Mucosa of descending colon (tissue), 3 donors: ENCODE results near the gene RAP1GAP. TPM values are rescaled to one million over a fixed set of nuclear protein-coding genes. Genes with fewer than 3 reads are reported as not detected.

Source experiments
- ATAC-seq: fragments of 200-7000 bp; cut with Tn5 transposase; one replicate; pipeline ENCODE4 v1.9.1; 2020; ENCODE audit warnings: mild to moderate bottlenecking, moderate library complexity
- DNase-seq, 3 donors: peaks; one replicate each; pipeline ENCODE4 v3.0.0-alpha.2; 2020
- H3K36me3 ChIP-seq: fragments of 200-600 bp; one replicate; pipeline ENCODE4 v1.8.0; 2021; ENCODE audit warnings: low read depth, mild to moderate bottlenecking
- H3K4me1 ChIP-seq: fragments of 200-600 bp; one replicate; pipeline ENCODE4 v1.8.0; 2021; ENCODE audit warnings: low read depth, mild to moderate bottlenecking
- H3K4me3 ChIP-seq: fragments of 200-600 bp; one replicate; pipeline ENCODE4 v1.8.0; 2021; ENCODE audit warnings: mild to moderate bottlenecking
- H3K9me3 ChIP-seq: fragments of 200-600 bp; one replicate; pipeline ENCODE4 v1.8.0; 2021; ENCODE audit warnings: mild to moderate bottlenecking
- intact Hi-C, 2 donors: fragments of 100-400 bp; cut with DNase I in 1 of 2; cut with micrococcal nuclease in 1 of 2; formaldehyde crosslinking; loops; one replicate each; pipeline versions ENCODE4 v1.11.0 to v1.11.1; 2022; cut with DNase I, micrococcal nuclease
- total RNA-seq, 3 donors: library from RNA; stranded (reverse); fragmentation: NEBNext Ultra II Directional in 2 of 3; extraction: Animal tissue kit (Norgen Biotek cat#: 25700) in 2 of 3; gene quantifications; one replicate each; pipeline versions ENCODE4 v1.2.1 to v1.2.4, GENCODE V29; 2021 to 2023
- TF ChIP-seq, protein P1 (sequence below): fragments of 200-600 bp; IDR thresholded peaks from one replicate; pipeline ENCODE4 v1.8.0; 2022; ENCODE audit warnings: antibody characterized with exemption, mild to moderate bottlenecking
- donor health status: DM: no; HTN: no; CAD: no; lungs with moderate emphysema.
- donor health status: DM: no; HTN: no; CAD: no.
- donor health status: DM: no; HTN: yes; CAD: no.

The RAP1GAP gene
- total RNA-seq, 3 donors from 2014 or later = 15.7 to 59.6 (median 43.0) TPM

DNA sequence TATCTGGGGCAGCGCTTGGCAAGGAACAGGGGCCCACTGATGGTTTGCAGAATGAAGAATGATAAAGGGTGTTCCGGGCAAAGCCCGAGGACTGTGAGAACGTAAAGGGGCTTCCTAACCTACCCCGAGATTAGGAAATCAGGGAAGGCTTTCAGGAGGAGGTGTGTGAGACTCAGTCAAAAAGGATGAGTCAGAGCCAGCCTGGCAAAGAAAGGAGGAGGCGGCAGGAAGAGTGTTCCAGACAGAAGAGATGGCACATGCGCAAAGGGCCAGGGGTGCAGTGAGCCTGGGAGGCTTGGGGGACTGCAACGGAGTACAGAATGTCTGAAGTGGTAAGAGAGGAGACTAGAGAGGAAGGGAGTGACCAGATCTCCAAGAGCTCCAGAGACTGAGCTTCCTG is 70.3 kb downstream of the RAP1GAP start:
- intact Hi-C loops = no loop called here
- no peak overlapping the region for H3K4me3 ChIP-seq
- H3K4me1 ChIP-seq = no peaks in the 10 kb centered on the region
- TF ChIP-seq, protein P1, sequence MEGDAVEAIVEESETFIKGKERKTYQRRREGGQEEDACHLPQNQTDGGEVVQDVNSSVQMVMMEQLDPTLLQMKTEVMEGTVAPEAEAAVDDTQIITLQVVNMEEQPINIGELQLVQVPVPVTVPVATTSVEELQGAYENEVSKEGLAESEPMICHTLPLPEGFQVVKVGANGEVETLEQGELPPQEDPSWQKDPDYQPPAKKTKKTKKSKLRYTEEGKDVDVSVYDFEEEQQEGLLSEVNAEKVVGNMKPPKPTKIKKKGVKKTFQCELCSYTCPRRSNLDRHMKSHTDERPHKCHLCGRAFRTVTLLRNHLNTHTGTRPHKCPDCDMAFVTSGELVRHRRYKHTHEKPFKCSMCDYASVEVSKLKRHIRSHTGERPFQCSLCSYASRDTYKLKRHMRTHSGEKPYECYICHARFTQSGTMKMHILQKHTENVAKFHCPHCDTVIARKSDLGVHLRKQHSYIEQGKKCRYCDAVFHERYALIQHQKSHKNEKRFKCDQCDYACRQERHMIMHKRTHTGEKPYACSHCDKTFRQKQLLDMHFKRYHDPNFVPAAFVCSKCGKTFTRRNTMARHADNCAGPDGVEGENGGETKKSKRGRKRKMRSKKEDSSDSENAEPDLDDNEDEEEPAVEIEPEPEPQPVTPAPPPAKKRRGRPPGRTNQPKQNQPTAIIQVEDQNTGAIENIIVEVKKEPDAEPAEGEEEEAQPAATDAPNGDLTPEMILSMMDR = no peak
- H3K36me3 ChIP-seq = no peaks in the 10 kb centered on the region
- H3K9me3 ChIP-seq = no peaks in the 10 kb centered on the region
- no peak for DNase-seq
- ATAC-seq = no peak

DNA sequence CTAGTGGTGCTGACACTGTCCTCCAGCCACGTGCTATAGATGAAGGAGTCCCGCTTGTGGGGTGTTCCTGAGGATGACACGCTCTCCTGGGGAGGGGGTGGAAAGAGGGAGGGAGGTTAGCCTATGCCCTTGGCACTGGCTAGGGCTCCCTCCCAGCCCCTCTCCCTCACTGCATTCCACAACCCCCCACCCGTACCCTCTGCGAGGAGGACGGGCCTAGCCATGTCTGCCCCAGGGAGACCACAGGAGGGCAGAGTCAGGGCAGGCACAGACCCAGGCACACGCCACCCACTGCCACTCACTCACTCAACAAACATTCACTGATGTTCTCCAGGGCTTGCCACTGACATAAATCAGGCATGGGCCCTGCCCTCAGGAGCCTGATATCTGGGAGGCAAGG is 70.7 kb downstream of the RAP1GAP start:
- DNase-seq (no peak), ATAC-seq (no peak)
- Histone ChIP-seq H3K4me3 (no peak overlapping the region), H3K4me1 (no peaks in the 10 kb centered on the region), H3K9me3 (no peaks in the 10 kb centered on the region), H3K36me3 (no peaks in the 10 kb centered on the region)
- TF ChIP-seq, protein P1 = no peak
- intact Hi-C loops = no loop called here

DNA sequence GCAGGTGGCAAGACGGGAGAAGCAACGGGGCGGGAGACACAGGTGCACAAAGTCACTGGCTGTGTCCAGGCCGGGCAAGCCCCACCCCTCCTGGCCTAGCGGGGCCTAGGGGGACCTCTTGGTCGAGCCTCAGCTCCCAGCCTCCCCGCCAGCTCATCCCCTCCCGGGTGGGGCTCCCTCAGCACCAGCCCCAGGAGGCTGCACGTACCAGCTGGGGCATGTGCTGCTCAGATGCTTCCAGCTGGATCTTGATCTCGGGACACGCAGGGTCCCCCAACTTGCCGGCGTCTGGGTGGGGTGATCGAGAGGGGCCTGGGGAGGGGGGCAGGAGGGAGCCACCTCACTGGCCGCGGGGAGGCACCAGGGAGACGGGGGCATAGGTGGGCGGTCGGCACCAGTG is 71.4 kb downstream of the RAP1GAP start:
- TF ChIP-seq, protein P1 = no peak
- no peak overlapping the region for H3K4me3 ChIP-seq
- H3K9me3 ChIP-seq = no peaks in the 10 kb centered on the region
- no peaks in the 10 kb centered on the region for H3K4me1 ChIP-seq
- H3K36me3 ChIP-seq = no peaks in the 10 kb centered on the region
- DNase-seq (no peak), ATAC-seq (no peak)
- intact Hi-C loops = no loop called here

DNA sequence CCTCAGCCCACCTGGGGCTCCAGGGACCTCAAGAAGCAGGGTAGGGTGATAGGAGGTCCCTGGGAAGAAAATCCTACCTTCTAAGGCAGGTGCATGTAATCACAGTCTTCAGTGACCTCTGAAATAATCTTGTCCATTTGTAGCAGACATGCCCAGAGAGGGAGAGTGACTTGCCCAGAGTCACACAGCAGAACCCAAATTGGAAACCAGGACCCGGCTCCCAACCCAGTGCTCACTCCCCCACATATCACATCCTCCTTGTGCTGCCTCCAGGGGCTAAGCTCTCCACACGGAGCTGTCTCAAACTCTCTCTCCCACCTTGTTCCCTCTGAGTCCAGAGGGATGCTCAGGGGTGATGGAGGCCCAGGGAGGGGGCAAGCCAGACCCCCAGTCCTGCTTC is 72.5 kb downstream of the RAP1GAP start:
- no peak overlapping the region for H3K4me3 ChIP-seq
- no peak for DNase-seq
- H3K36me3 ChIP-seq = no peaks in the 10 kb centered on the region
- H3K9me3 ChIP-seq = no peaks in the 10 kb centered on the region
- no peak for ATAC-seq
- no peaks in the 10 kb centered on the region for H3K4me1 ChIP-seq
- intact Hi-C loops = no loop called here
- TF ChIP-seq, protein P1 = no peak

DNA sequence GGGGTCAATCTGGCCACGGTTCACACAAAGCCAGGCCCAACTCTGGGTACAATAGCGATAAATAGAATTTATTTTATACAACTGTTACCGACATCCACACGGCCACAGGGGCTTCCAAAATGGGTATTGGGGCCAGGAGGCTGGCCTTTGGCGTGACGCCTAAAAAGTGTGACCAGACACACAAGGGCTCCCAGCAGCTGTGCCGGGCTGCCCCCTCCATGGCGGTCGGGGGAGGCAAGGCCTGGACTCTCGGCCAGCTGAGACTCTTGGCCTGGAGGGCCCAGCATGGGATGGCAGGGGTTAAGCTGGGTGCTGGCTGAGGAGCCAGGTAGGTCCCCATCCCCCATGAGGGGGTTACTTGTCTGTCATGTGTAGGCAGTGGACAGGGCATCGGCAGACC is 73.0 kb downstream of the RAP1GAP start:
- no peaks in the 10 kb centered on the region for H3K4me1 ChIP-seq
- TF ChIP-seq, protein P1 = no peak
- no peaks in the 10 kb centered on the region for H3K36me3 ChIP-seq

More for the DNA sequence above, 73.0 kb downstream of the RAP1GAP start:
- H3K4me3 ChIP-seq = no peak overlapping the region
- no peaks in the 10 kb centered on the region for H3K9me3 ChIP-seq
- ATAC-seq (no peak), DNase-seq (no peak)
- intact Hi-C loops = no loop called here
